OCI-LY1 (cell line): Measurements from ENCODE around the gene TMEM151A.

ENCODE experiments used
- EZH2 ChIP-seq: fragments of 200-600 bp; sonication (generic), shearing (Covaris generic); IDR thresholded peaks from 2 replicates; pipeline ENCODE4 v1.8.0; 2017; ENCODE audit warnings: borderline replicate concordance, mixed run types, mild to moderate bottlenecking, antibody characterized with exemption, low read length, moderate library complexity, mixed read lengths
- TF ChIP-seq, protein P1 (sequence below): fragments of 200-600 bp; sonication (generic), shearing (Covaris generic); IDR thresholded peaks from 2 replicates; pipeline ENCODE4 v1.5.1; 2017; ENCODE audit warnings: mild to moderate bottlenecking, antibody characterized with exemption, low read length, moderate library complexity, mixed read lengths

DNA sequence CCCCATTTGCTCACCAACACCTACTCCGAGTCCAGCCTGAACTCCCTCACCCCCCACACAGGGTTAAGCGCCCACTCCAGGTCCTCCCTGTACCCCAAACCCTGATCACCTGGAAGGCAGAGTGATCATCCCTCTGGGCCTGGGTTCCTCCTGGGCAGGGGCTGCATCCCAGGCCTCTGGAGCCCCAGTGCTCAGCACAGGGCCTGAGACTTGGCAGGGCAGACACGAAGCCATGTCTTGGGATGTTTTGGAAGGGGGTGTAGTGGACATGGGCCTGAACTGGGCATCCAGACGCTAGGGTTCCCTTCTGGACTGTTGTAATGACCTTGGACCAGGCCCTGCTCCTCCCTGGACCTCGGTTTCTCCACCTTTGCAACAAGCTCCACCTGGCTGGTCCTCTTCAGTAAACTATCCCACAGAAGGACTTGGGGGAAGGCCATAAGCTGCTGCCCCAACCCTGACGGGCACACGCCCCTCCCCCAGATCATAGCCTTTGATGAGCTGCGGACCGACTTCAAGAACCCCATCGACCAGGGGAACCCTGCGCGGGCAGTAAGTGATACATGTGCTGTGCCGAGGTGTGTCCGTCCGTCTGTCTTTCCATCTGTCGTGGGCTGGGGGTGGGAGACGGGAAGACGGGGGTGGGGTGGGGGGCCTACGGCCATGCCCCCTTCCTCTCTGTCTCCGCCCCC, 9.8 kb upstream of the TMEM151A start:
- TF ChIP-seq, protein P1, sequence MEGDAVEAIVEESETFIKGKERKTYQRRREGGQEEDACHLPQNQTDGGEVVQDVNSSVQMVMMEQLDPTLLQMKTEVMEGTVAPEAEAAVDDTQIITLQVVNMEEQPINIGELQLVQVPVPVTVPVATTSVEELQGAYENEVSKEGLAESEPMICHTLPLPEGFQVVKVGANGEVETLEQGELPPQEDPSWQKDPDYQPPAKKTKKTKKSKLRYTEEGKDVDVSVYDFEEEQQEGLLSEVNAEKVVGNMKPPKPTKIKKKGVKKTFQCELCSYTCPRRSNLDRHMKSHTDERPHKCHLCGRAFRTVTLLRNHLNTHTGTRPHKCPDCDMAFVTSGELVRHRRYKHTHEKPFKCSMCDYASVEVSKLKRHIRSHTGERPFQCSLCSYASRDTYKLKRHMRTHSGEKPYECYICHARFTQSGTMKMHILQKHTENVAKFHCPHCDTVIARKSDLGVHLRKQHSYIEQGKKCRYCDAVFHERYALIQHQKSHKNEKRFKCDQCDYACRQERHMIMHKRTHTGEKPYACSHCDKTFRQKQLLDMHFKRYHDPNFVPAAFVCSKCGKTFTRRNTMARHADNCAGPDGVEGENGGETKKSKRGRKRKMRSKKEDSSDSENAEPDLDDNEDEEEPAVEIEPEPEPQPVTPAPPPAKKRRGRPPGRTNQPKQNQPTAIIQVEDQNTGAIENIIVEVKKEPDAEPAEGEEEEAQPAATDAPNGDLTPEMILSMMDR: no peak
- TF ChIP-seq EZH2: no peak
